AG04449 (cell line): Measurements from ENCODE around the gene TRIM44.
"Not testable (repeated sequence)": the region's sequence is repeated elsewhere in the genome, so short reads cannot be mapped to it uniquely, and the experiment has no call there.

Experiments
- CTCF ChIA-PET: fragments of 350-600 bp; formaldehyde crosslinking; extraction: SDS; loops from one replicate; lab custom pipeline; 2021; ENCODE audit warnings: antibody characterized with exemption; lab: Yijun Ruan, JAX
- POLR2A ChIA-PET: fragments of 400-600, 350-600 bp; formaldehyde crosslinking; extraction: SDS; loops from one replicate; lab custom pipeline; 2020; ENCODE audit warnings: antibody characterized with exemption, inconsistent platforms; lab: Yijun Ruan, JAX
- DNase-seq: peaks from one replicate; pipeline ENCODE4 v3.0.0-alpha.2; 2010; ENCODE audit warnings: low read depth, low spot score
- H3K4me3 ChIP-seq: 2 replicates; pipeline ENCODE4 v1.5.1; 2011; ENCODE audit warnings: low read depth, mild to moderate bottlenecking, control low read depth, low read length
- TF ChIP-seq, protein P1 (sequence below): IDR thresholded peaks from one replicate; pipeline ENCODE4 v1.5.1; 2011; ENCODE audit warnings: mild to moderate bottlenecking, moderate library complexity, low read length, control low read depth, inconsistent platforms; ENCODE audit not compliant: insufficient read depth; ENCODE audit errors: missing control alignments

The TRIM44 gene

DNA sequence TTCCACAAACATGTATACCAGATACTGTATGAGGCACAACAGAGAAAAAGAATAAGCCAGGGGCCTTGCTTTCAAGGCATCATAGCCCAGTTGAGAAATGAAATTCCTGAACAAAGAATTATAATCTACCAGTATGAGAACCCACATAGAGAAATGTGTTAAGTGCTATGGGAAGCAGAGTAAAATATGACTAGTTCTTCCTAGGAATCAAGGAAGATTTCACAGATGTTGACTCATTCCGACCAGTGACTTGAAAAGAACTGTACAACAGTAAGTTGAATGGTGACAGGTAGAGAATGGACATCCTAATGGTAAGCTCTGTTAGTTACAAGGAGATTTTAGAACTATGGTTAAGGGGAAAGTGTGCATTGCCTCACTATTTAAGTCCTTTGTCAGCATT, 102.6 kb downstream of the TRIM44 start:
- ChIA-PET CTCF (no interaction called here), POLR2A (no interaction called here)
- H3K4me3 ChIP-seq: no peak overlapping the region
- TF ChIP-seq, protein P1, sequence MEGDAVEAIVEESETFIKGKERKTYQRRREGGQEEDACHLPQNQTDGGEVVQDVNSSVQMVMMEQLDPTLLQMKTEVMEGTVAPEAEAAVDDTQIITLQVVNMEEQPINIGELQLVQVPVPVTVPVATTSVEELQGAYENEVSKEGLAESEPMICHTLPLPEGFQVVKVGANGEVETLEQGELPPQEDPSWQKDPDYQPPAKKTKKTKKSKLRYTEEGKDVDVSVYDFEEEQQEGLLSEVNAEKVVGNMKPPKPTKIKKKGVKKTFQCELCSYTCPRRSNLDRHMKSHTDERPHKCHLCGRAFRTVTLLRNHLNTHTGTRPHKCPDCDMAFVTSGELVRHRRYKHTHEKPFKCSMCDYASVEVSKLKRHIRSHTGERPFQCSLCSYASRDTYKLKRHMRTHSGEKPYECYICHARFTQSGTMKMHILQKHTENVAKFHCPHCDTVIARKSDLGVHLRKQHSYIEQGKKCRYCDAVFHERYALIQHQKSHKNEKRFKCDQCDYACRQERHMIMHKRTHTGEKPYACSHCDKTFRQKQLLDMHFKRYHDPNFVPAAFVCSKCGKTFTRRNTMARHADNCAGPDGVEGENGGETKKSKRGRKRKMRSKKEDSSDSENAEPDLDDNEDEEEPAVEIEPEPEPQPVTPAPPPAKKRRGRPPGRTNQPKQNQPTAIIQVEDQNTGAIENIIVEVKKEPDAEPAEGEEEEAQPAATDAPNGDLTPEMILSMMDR: no peak
- DNase-seq: no peak

DNA sequence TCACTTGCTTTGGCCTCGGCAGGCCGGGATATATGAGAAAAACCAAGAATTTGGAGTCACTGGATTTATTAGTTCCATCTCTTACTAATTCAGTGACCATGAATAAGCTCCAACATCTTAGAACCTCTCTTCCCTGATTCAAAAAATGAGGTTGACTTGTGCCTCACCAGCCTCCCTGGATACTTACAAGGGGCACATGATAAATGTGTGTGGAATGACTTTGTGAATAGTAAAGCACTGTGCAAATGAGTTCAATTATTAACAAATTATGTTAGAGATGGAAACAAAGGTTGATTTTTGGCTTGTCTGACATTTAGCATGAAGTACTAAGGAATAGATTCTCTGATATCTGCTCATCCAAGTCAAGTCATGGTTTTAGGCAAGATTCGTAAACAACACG, 104.1 kb downstream of the TRIM44 start:
- no peak for DNase-seq
- ChIA-PET POLR2A (no interaction called here), CTCF (interaction anchor here (2.2 kb wide), 1 partner anchor 56 kb away, joined by 7 read pairs; no protein-coding TSS in a partner anchor)
- TF ChIP-seq, protein P1: no peak
- H3K4me3 ChIP-seq: no peak overlapping the region

DNA sequence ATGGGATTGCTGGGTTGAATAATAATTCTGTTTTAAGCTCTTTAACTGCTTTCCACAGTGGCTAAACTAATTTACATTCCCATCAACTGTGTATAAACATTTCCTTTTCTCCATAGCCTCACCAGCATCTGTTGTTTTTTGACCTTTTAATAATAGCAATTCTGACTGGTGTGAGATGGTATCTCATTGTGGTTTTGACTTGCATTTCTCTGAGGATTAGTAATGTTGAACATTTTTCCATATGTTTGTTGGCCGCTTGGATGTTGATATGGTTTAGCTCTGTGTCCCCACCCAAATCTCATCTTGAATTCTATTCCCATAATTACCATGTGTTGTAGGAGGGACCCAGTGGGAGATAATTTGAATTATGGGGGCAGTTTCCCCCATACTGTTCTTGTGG, 107.8 kb downstream of the TRIM44 start:
- CTCF ChIA-PET, H3K4me3 ChIP-seq: not testable (repeated sequence)
- POLR2A ChIA-PET: interaction anchor here (1.0 kb wide), 1 partner anchor 11 kb away, joined by 3 read pairs; no protein-coding TSS in a partner anchor
- peak; percentile 53 for DNase-seq

DNA sequence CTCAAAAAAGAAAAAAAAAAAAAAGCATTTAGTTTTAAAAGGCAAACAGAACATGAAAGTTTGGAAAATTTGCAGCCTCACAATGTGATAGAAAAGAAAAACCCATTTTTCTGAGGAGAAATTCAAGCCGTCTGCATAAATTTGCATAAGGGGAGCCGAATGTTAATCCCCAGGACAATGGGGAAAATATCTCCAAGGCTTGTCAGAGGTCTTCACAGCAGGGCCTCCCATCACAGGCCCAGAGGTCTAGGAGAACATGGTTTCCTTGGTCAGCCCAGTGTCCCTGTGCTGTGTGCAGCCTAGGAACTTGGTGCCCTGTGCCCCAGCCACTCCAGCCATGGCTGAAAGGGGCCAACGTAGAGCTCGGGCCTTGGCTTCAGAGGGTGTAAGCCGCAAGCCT, 109.1 kb downstream of the TRIM44 start:
- DNase-seq: no peak
- TF ChIP-seq, protein P1: no peak
- POLR2A ChIA-PET: no interaction called here
- CTCF ChIA-PET: interaction anchor here (1.2 kb wide), 1 partner anchor 156 kb away, joined by 3 read pairs; no protein-coding TSS in a partner anchor
- H3K4me3 ChIP-seq: no peak overlapping the region

DNA sequence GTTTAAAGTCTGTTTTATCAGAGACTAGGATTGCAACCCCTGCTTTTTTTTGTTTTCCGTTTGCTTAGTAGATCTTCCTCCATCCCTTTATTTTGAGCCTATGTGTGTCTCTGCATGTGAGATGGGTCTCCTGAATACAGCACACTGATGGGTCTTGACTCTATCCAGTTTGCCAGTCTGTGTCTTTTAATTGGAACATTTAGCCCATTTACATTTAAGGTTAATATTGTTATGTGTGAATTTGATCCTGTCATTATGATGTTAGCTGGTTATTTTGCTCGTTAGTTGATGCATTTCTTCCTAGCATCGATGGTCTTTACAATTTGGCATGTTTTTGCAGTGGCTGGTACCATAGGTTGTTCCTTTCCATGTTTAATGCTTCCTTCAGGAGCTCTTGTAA, 114.7 kb downstream of the TRIM44 start:
- CTCF ChIA-PET, H3K4me3 ChIP-seq, DNase-seq, POLR2A ChIA-PET: not testable (repeated sequence)

DNA sequence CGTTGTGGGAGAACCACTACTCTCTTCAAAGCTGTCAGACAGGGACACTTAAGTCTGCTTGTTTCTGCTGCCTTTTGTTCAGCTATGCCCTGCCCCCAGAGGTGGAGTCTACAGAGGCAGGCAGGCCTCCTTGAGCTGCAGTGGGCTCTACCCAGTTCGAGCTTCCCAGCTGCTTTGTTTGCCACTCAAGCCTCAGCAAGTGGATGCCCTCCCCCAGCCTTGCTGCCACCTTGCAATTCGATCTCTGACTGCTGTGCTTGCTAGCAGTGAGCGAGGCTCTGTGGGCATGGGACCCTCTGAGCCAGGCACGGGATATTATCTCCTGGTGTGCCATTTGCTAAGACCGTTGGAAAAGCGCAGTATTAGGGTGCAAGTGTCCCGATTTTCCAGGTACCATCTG, 116.4 kb downstream of the TRIM44 start:
- H3K4me3 ChIP-seq, POLR2A ChIA-PET, DNase-seq: not testable (repeated sequence)
- CTCF ChIA-PET: interaction anchor here (0.9 kb wide), 1 partner anchor 43 kb away, joined by 4 read pairs; no protein-coding TSS in a partner anchor

DNA sequence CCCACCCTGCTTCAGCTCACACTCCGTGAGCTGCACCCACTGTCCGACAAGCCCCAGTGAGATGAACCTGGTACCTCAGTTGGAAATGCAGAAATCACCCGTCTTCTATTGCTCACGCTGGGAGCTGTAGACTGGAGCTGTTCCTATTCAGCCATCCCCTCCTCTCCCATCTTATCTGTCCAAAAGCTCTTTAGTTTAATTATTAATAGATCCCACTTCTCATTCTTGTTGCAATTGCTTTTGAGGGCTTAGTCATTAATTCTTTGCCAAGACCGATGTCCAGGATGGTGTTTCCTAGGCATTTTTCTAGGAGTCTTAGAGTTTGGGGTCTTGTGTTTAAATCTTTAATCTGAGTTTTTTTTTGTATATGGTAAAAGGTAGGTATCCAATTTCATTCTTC, 116.8 kb downstream of the TRIM44 start:
- DNase-seq: no peak
- CTCF ChIA-PET: no interaction called here

More for the DNA sequence above, 116.8 kb downstream of the TRIM44 start:
- TF ChIP-seq, protein P1: no peak
- POLR2A ChIA-PET: no interaction called here
- H3K4me3 ChIP-seq: no peak overlapping the region
